GM23248 (cell line): Measurements from ENCODE around the gene C18orf32.

ENCODE experiments used
- EZH2 ChIP-seq: fragments of 200-600 bp; sonication (generic); IDR thresholded peaks from 2 replicates; pipeline ENCODE4 v1.6.1; 2018; ENCODE audit warnings: antibody characterized with exemption, mild to moderate bottlenecking; ENCODE audit not compliant: insufficient read depth, poor library complexity, severe bottlenecking
- EZH2phosphoT487 ChIP-seq: fragments of 200-600 bp; sonication (generic); IDR thresholded peaks from 2 replicates; pipeline ENCODE4 v1.6.1; 2018; ENCODE audit warnings: antibody characterized with exemption, moderate library complexity, mild to moderate bottlenecking, low read depth; ENCODE audit not compliant: insufficient read depth

DNA sequence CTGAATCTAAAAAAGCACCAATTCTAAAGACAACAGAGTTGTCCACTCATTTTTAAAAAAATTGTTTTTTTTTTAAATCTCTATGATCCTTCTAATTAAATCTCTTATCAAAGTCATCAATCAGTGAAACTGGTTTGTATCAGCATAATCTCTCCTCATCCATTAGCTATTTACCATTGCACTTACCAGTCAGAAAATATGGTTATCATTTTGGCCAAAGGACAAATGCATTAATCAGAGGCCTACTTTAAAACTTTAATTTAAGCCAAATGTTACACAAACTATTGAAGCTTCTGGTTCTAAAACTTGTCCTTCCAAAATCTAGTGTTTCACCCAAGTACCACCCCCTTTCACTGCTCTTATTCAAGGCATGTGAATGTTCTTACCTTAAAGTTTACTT, 3.8 kb downstream of the C18orf32 start:
- TF ChIP-seq EZH2phosphoT487 (no peak), EZH2 (no peak)
